Measurements from ENCODE around the gene TMEM170A.

The TMEM170A gene

GRCh38 chr16:75420987-75421819 is 43.3 kb downstream of the TMEM170A start:
- Histone ChIP-seq H2AFZ (peak overlapping the region; percentile 19), H3K4me1 (peaks cover 9% of the 10 kb centered on the region), H3K36me3 (ENCODE audit: control insufficient read depth, insufficient read depth, low read length) (no peaks in the 10 kb centered on the region), H3K9me3 (ENCODE audit: control insufficient read depth, low read length) (no peaks in the 10 kb centered on the region), H3K27me3 (ENCODE audit: control insufficient read depth, insufficient read depth, low read length) (no peaks in the 10 kb centered on the region), H3K79me2 (peaks cover 32% of the 10 kb centered on the region), H3K9ac (no peak overlapping the region), H3K27ac (peak overlapping the region; percentile 12), H3K4me2 (ENCODE audit: low read length) (peak overlapping the region; percentile 47), H3K4me3 (ENCODE audit: low read depth, low read length) (peak overlapping the region; percentile 22)
- no peak for TF ChIP-seq CTCF (IDR thresholded peaks at IDR 0.05)

- Histone ChIP-seq H3K27me3 (ENCODE audit: control insufficient read depth, insufficient read depth, low read length) (no peaks in the 10 kb centered on the region), H3K4me2 (ENCODE audit: low read length) (no peak overlapping the region), H3K4me1 (peaks cover 9% of the 10 kb centered on the region), H3K79me2 (peaks cover 23% of the 10 kb centered on the region), H3K27ac (no peak overlapping the region), H2AFZ (no peak overlapping the region), H3K4me3 (ENCODE audit: low read depth, low read length) (no peak overlapping the region), H3K36me3 (ENCODE audit: control insufficient read depth, insufficient read depth, low read length) (no peaks in the 10 kb centered on the region), H3K9me3 (ENCODE audit: control insufficient read depth, low read length) (no peaks in the 10 kb centered on the region), H3K9ac (no peak overlapping the region)
- no peak for TF ChIP-seq CTCF (IDR thresholded peaks at IDR 0.05)
Measured at GRCh38 chr16:75416904-75417565, 47.5 kb downstream of the TMEM170A start.

GRCh38 chr16:75415169-75415905 is 49.2 kb downstream of the TMEM170A start:
- Histone ChIP-seq H3K27ac (no peak overlapping the region), H3K27me3 (ENCODE audit: control insufficient read depth, insufficient read depth, low read length) (no peaks in the 10 kb centered on the region), H2AFZ (no peak overlapping the region), H3K4me2 (ENCODE audit: low read length) (no peak overlapping the region), H3K9me3 (ENCODE audit: control insufficient read depth, low read length) (no peaks in the 10 kb centered on the region), H3K9ac (no peak overlapping the region), H3K4me3 (ENCODE audit: low read depth, low read length) (no peak overlapping the region), H3K36me3 (ENCODE audit: control insufficient read depth, insufficient read depth, low read length) (no peaks in the 10 kb centered on the region), H3K4me1 (peaks cover 3% of the 10 kb centered on the region), H3K79me2 (peaks cover 18% of the 10 kb centered on the region)
- no peak for TF ChIP-seq CTCF (IDR thresholded peaks at IDR 0.05)

GRCh38 chr16:75413951-75414350 is 50.5 kb downstream of the TMEM170A start:
- Histone ChIP-seq H3K36me3 (ENCODE audit: control insufficient read depth, insufficient read depth, low read length) (no peaks in the 10 kb centered on the region), H3K27me3 (ENCODE audit: control insufficient read depth, insufficient read depth, low read length) (no peaks in the 10 kb centered on the region), H2AFZ (no peak overlapping the region), H3K79me2 (peaks cover 11% of the 10 kb centered on the region), H3K9ac (no peak overlapping the region), H3K9me3 (ENCODE audit: control insufficient read depth, low read length) (no peaks in the 10 kb centered on the region), H3K4me3 (ENCODE audit: low read depth, low read length) (no peak overlapping the region), H3K27ac (no peak overlapping the region), H3K4me1 (no peaks in the 10 kb centered on the region), H3K4me2 (ENCODE audit: low read length) (no peak overlapping the region)
- no peak for TF ChIP-seq CTCF (IDR thresholded peaks at IDR 0.05)
